T-helper 1 cell (primary cell): ENCODE measurements around the gene CNPPD1.

Experiments used
- DNase-seq, 5 donors: peaks; one replicate each; pipeline ENCODE4 v3.0.0-alpha.2; 2012 to 2020
- total RNA-seq, 4 donors: gene quantifications; one replicate each; lab custom pipeline; 2026; lab: John Stamatoyannopoulos, UW

CNPPD1 gene
- total RNA-seq = 42.3 to 65.4 (median 55.7) reads per million in 4 donors

- peak; percentile 75 to 96 (median 81) for DNase-seq
Measured at GRCh38 chr2:219176818-219177551, at the start of gene CNPPD1. CNPPD1 (minus strand) TSS chr2:219176925; CDS start chr2:219176828, 97 bp downstream.

- no peak for DNase-seq
Measured at GRCh38 chr2:219225350-219225749, 48.6 kb upstream of the CNPPD1 start.

- no peak for DNase-seq
Measured at GRCh38 chr2:219223831-219224610, 47.3 kb upstream of the CNPPD1 start.

- no peak for DNase-seq
Measured at GRCh38 chr2:219221957-219222518, 45.3 kb upstream of the CNPPD1 start.

- no peak for DNase-seq
Measured at GRCh38 chr2:219220652-219221402, 44.1 kb upstream of the CNPPD1 start.

GRCh38 chr2:219219784-219220532 is 43.2 kb upstream of the CNPPD1 start:
- no peak for DNase-seq

- DNase-seq = peak; percentile 77 to 88 (median 83)
Measured at GRCh38 chr2:219218732-219219701, 42.3 kb upstream of the CNPPD1 start, which contains the start of gene ABCB6. ABCB6 (minus strand) TSS chr2:219218958; CDS start chr2:219218673, 285 bp downstream.

- peak in 2 of 5 donors; percentile 19 to 26 for DNase-seq
Measured at GRCh38 chr2:219218217-219218731, 41.5 kb upstream of the CNPPD1 start.

- no peak for DNase-seq
Measured at GRCh38 chr2:219216535-219216915, 39.8 kb upstream of the CNPPD1 start.

- no peak for DNase-seq
Measured at GRCh38 chr2:219215871-219216534, 39.3 kb upstream of the CNPPD1 start.

- DNase-seq = no peak
Measured at GRCh38 chr2:219214786-219215185, 38.1 kb upstream of the CNPPD1 start.

- no peak for DNase-seq
Measured at GRCh38 chr2:219214141-219214540, 37.4 kb upstream of the CNPPD1 start.

- DNase-seq = no peak
Measured at GRCh38 chr2:219213486-219214071, 36.9 kb upstream of the CNPPD1 start.

- no peak for DNase-seq
Measured at GRCh38 chr2:219213026-219213415, 36.3 kb upstream of the CNPPD1 start.

GRCh38 chr2:219210886-219211362 is 34.2 kb upstream of the CNPPD1 start:
- no peak for DNase-seq

GRCh38 chr2:219210196-219210885 is 33.6 kb upstream of the CNPPD1 start:
- DNase-seq = no peak

- DNase-seq = no peak
Measured at GRCh38 chr2:219209236-219210195, 32.8 kb upstream of the CNPPD1 start.
